A549 (cell line): ENCODE data around the gene AGBL2.

Source experiments
- CTCF ChIP-seq: fragments of >200 bp; sonication (Bioruptor Twin); formaldehyde crosslinking; IDR thresholded peaks from 3 replicates; pipeline ENCODE4 v1.5.1; 2016
- FOSL2 ChIP-seq, 2 experiments: fragments of 450-650 bp in 1 of 2; fragments of >200 bp in 1 of 2; sonication (Bioruptor Twin) in 1 of 2; formaldehyde crosslinking; IDR thresholded peaks; 2 replicates each; pipeline versions ENCODE4 v1.5.0 to v1.6.1; 2016 to 2020; ENCODE audit warnings: mild to moderate bottlenecking in 1 of 2, moderate library complexity in 1 of 2
- POLR2A ChIP-seq: IDR thresholded peaks from 2 replicates; pipeline ENCODE4 v1.6.1; 2012; ENCODE audit warnings: mild to moderate bottlenecking, low read length
- TP53 ChIP-seq: fragments of 250-450 bp; sonication (Bioruptor Pico); IDR thresholded peaks from 2 replicates; pipeline ENCODE4 v1.5.0; 2021; ENCODE audit warnings: mild to moderate bottlenecking, moderate library complexity

GRCh38 chr11:47628026-47628425 is 87.1 kb downstream of the AGBL2 start:
- TF ChIP-seq FOSL2 (IDR thresholded peaks at IDR 0.05) (no peak), FOSL2 (CRISPR knock-in tag; IDR thresholded peaks at IDR 0.05) (no peak), POLR2A (no peak), CTCF (no peak), TP53 (no peak)
